GM19035 (cell line): ENCODE measurements around the gene FAR1.

ENCODE experiments used
- ATAC-seq: cut with Tn5 transposase; IDR thresholded peaks from one replicate; pipeline ENCODE4 v1.9.1; 2021; ENCODE audit not compliant: unreplicated experiment

The FAR1 gene

GRCh38 chr11:13775471-13775870 lies 107.0 kb downstream of the FAR1 start:
- no peak for ATAC-seq

GRCh38 chr11:13776134-13776815 lies 107.8 kb downstream of the FAR1 start:
- no peak for ATAC-seq

GRCh38 chr11:13777341-13777985 lies 109.0 kb downstream of the FAR1 start:
- no peak for ATAC-seq

- no peak for ATAC-seq
Measured at GRCh38 chr11:13778345-13778744, 109.9 kb downstream of the FAR1 start.

- ATAC-seq: no peak
Measured at GRCh38 chr11:13781153-13781552, 112.7 kb downstream of the FAR1 start.
